Inflammatory macrophage treated with lipopolysaccharide for 1 hour (primary cell): Measurements from ENCODE around the gene INTS3.
A peak's percentile ranks its signal among the peaks of the same experiment; 100 is the strongest.
"Not testable (repeated sequence)": the region's sequence is repeated elsewhere in the genome, so short reads cannot be mapped to it uniquely, and the experiment has no call there.

ENCODE experiments used
- DNase-seq, 2 donors: peaks; one replicate each; pipeline ENCODE4 v3.0.0-alpha.2; 2020 to 2022

INTS3 gene

GRCh38 chr1:153779781-153780541 lies 52.1 kb downstream of the INTS3 start:
- no peak for DNase-seq

GRCh38 chr1:153780551-153780950 lies 52.7 kb downstream of the INTS3 start:
- no peak for DNase-seq

GRCh38 chr1:153782648-153783047 lies 54.8 kb downstream of the INTS3 start:
- not testable (repeated sequence) for DNase-seq

GRCh38 chr1:153783233-153784190 lies 55.7 kb downstream of the INTS3 start:
- DNase-seq, result peak; percentile 87 to 93

GRCh38 chr1:153786038-153786790 lies 58.4 kb downstream of the INTS3 start:
- no peak for DNase-seq

GRCh38 chr1:153789478-153790034 lies 61.7 kb downstream of the INTS3 start:
- no peak for DNase-seq

GRCh38 chr1:153790313-153790965 lies 62.6 kb downstream of the INTS3 start:
- peak; percentile 74 to 77 for DNase-seq

- DNase-seq, result peak; percentile 97 to 99
Observed at GRCh38 chr1:153790966-153791647, 63.3 kb downstream of the INTS3 start.

GRCh38 chr1:153791648-153792253 lies 63.9 kb downstream of the INTS3 start:
- peak; percentile 91 to 99 for DNase-seq

GRCh38 chr1:153792631-153793041 lies 64.8 kb downstream of the INTS3 start:
- no peak for DNase-seq

- no peak for DNase-seq
Observed at GRCh38 chr1:153793261-153793972, 65.6 kb downstream of the INTS3 start.

GRCh38 chr1:153793973-153794615 lies 66.2 kb downstream of the INTS3 start:
- no peak for DNase-seq

- no peak for DNase-seq
Observed at GRCh38 chr1:153794624-153795329, 66.9 kb downstream of the INTS3 start.

GRCh38 chr1:153795330-153795837 lies 67.5 kb downstream of the INTS3 start:
- no peak for DNase-seq

- no peak for DNase-seq
Observed at GRCh38 chr1:153795934-153796785, 68.3 kb downstream of the INTS3 start.

- DNase-seq, result peak in 1 of 2 donors; percentile 80
Observed at GRCh38 chr1:153796786-153797659, 69.2 kb downstream of the INTS3 start.

- DNase-seq, result no peak
Observed at GRCh38 chr1:153798468-153798780, 70.6 kb downstream of the INTS3 start.
